Measurements from ENCODE around the gene EPHA3. TPM values are rescaled to one million over a fixed set of nuclear protein-coding genes. Genes with fewer than 3 reads are reported as not detected.

EPHA3 gene
- polyA plus RNA-seq, 2 of the 4 experiments (the other 2 are of a cell fraction): not detected

- no peak for TF ChIP-seq CBX2 (IDR thresholded peaks at IDR 0.05; ENCODE audit: borderline replicate concordance, low read depth)
- no peak for TF ChIP-seq RFX5 (IDR thresholded peaks at IDR 0.05)
These were observed 204.7 kb downstream of the EPHA3 start (continued) for GRCh38 chr3:89312141-89312540.

- no peak for ATAC-seq
- POLR2A ChIA-PET: no interaction called here
- CTCF ChIA-PET: no interaction called here
- H3K4me1 ChIP-seq: no peaks in the 10 kb centered on the region
- DNase-seq (ENCODE audit: low read depth in 1 of 2, low spot score in 1 of 2): peak in 1 of 2 experiments; percentile 14
- no peak overlapping the region for H3K27ac ChIP-seq
- no peak overlapping the region for H3K4me3 ChIP-seq
- TF ChIP-seq HEYL (CRISPR knock-in tag; IDR thresholded peaks at IDR 0.05): no peak
- TF ChIP-seq RAD21 (conservative IDR thresholded peaks at IDR 0.05 in 1 of 2, IDR thresholded peaks at IDR 0.05 in 1 of 2): no peak
- no peak for TF ChIP-seq ESRRA (IDR thresholded peaks at IDR 0.05; ENCODE audit: borderline replicate concordance, low read length)
- TF ChIP-seq HOXA7 (CRISPR knock-in tag; IDR thresholded peaks at IDR 0.05): no peak
- TF ChIP-seq CEBPB (IDR thresholded peaks at IDR 0.05): no peak
- TF ChIP-seq KDM5A (IDR thresholded peaks at IDR 0.05): no peak
- no peak for TF ChIP-seq FOXS1 (CRISPR knock-in tag; IDR thresholded peaks at IDR 0.05)
- no peak for TF ChIP-seq NFE2L2 (conservative IDR thresholded peaks at IDR 0.05; ENCODE audit: low read length)
- TF ChIP-seq MAFK (IDR thresholded peaks at IDR 0.05; ENCODE audit: partially characterized antibody): no peak
- no peak for TF ChIP-seq USF2 (IDR thresholded peaks at IDR 0.05)
- TF ChIP-seq CHD4 (IDR thresholded peaks at IDR 0.05; ENCODE audit: borderline replicate concordance): no peak
- no peak for TF ChIP-seq EHF (CRISPR knock-in tag; IDR thresholded peaks at IDR 0.05)
- no peak for TF ChIP-seq FOSB (CRISPR knock-in tag; IDR thresholded peaks at IDR 0.05)
- no peak for TF ChIP-seq ELK1 (IDR thresholded peaks at IDR 0.05; ENCODE audit: low read depth, low read length)
- TF ChIP-seq CTCF (IDR thresholded peaks at IDR 0.05): no peak
- no peak for TF ChIP-seq EHMT2 (IDR thresholded peaks at IDR 0.05; ENCODE audit: low read depth)
- no peak for TF ChIP-seq ZNF302 (CRISPR knock-in tag; IDR thresholded peaks at IDR 0.05)
- TF ChIP-seq RARB (CRISPR knock-in tag; IDR thresholded peaks at IDR 0.05): no peak
- TF ChIP-seq POLR2AphosphoS2 (conservative IDR thresholded peaks at IDR 0.05; ENCODE audit: low read length): no peak
- no peak for FAIRE-seq
- no peak overlapping the region for H3K4me2 ChIP-seq
- WGBS (ENCODE audit: missing lambda C conversion rate): 3% methylated on average over 3 of the region's 3 CpGs
- no peaks in the 10 kb centered on the region for H3K9me3 ChIP-seq
These were observed 207.2 kb downstream of the EPHA3 start for GRCh38 chr3:89314454-89315098.

GRCh38 chr3:89315750-89316470, 208.5 kb downstream of the EPHA3 start:
- Histone ChIP-seq H3K4me2 (no peak overlapping the region), H3K9me3 (no peaks in the 10 kb centered on the region), H3K27ac (no peak overlapping the region), H3K4me3 (no peak overlapping the region), H3K4me1 (no peaks in the 10 kb centered on the region)
- ChIA-PET POLR2A (no interaction called here), CTCF (no interaction called here)
- no peak for DNase-seq (ENCODE audit: low read depth in 1 of 2, low spot score in 1 of 2)
- 17% methylated on average over 6 of the region's 6 CpGs for WGBS (ENCODE audit: missing lambda C conversion rate)
- ATAC-seq: no peak
- no peak for FAIRE-seq
- no peak for TF ChIP-seq ZC3H11A (IDR thresholded peaks at IDR 0.05)
- TF ChIP-seq REST (IDR thresholded peaks at IDR 0.05): no peak
- TF ChIP-seq RNF2 (IDR thresholded peaks at IDR 0.05; ENCODE audit: borderline replicate concordance, low read depth): no peak
- TF ChIP-seq E2F6 (IDR thresholded peaks at IDR 0.05; ENCODE audit: borderline replicate concordance, low read depth): no peak
- TF ChIP-seq RCOR1 (IDR thresholded peaks at IDR 0.05; ENCODE audit: low read depth, low read length): no peak

All from A549 (cell line).